K562 (cell line): Measurements from ENCODE around the gene SALL2. TPM values are rescaled to one million over a fixed set of nuclear protein-coding genes. Genes with fewer than 3 reads are reported as not detected.

Experiments used
- E2F4 ChIP-seq: sonication (generic); formaldehyde crosslinking; IDR thresholded peaks from 2 replicates; pipeline ENCODE4 v1.8.0; 2022; ENCODE audit warnings: mild to moderate bottlenecking, low read depth, missing genetic modification reagents
- ESRRB ChIP-seq: fragments of 250-450 bp; sonication (Bioruptor Pico); IDR thresholded peaks from 2 replicates; pipeline ENCODE4 v1.5.0; 2020; ENCODE audit warnings: mild to moderate bottlenecking, moderate library complexity, borderline replicate concordance
- EZH2 ChIP-seq: IDR thresholded peaks from 2 replicates; pipeline ENCODE4 v1.6.1; 2012; ENCODE audit warnings: low read depth, mild to moderate bottlenecking, inconsistent platforms, low read length, borderline replicate concordance
- FUS ChIP-seq: fragments of 200-400 bp; formaldehyde crosslinking; optimal IDR thresholded peaks from 2 replicates; pipeline ENCODE3; 2017; ENCODE audit warnings: low read depth, low read length
- MYBL2 ChIP-seq, 2 experiments: fragments of 450-650 bp in 1 of 2; sonication (generic) in 1 of 2; formaldehyde crosslinking in 1 of 2; IDR thresholded peaks; 2 replicates each; pipeline versions ENCODE4 v1.6.1 to v1.8.1; 2017 to 2022; ENCODE audit warnings: borderline replicate concordance in 1 of 2, inconsistent platforms in 1 of 2, low read depth in 1 of 2, mild to moderate bottlenecking in 1 of 2, missing genetic modification reagents in 1 of 2, moderate library complexity in 1 of 2
- POLR2G ChIP-seq: fragments of 200-400 bp; formaldehyde crosslinking; IDR thresholded peaks from 2 replicates; pipeline ENCODE4 v1.6.1; 2017; ENCODE audit warnings: low read depth, mild to moderate bottlenecking, antibody characterized with exemption, low read length, moderate library complexity
- RBM34 ChIP-seq: fragments of 200-400 bp; formaldehyde crosslinking; IDR thresholded peaks from 2 replicates; pipeline ENCODE4 v1.6.1; 2018; ENCODE audit warnings: low read length, borderline replicate concordance; ENCODE audit not compliant: insufficient read depth
- RNF2 ChIP-seq: sonication (generic); IDR thresholded peaks from 2 replicates; pipeline ENCODE4 v1.6.1; 2016
- SETDB1 ChIP-seq: IDR thresholded peaks from one replicate; pipeline ENCODE4 v1.6.1; 2012; ENCODE audit warnings: low read length, control low read depth, inconsistent platforms
- SIN3B ChIP-seq: fragments of 450-650 bp; IDR thresholded peaks from 2 replicates; pipeline ENCODE4 v1.6.1; 2017; ENCODE audit warnings: low read depth, mild to moderate bottlenecking, moderate library complexity
- XRCC5 ChIP-seq: fragments of 200-400 bp; formaldehyde crosslinking; IDR thresholded peaks from 2 replicates; pipeline ENCODE4 v1.6.1; 2017; ENCODE audit warnings: low read depth, mild to moderate bottlenecking, low read length
- ZNF24 ChIP-seq: fragments of 450-650 bp; IDR thresholded peaks from 2 replicates; pipeline ENCODE4 v1.6.1; 2016
- ZSCAN29 ChIP-seq: fragments of 450-650 bp; IDR thresholded peaks from 2 replicates; pipeline ENCODE4 v1.6.1; 2017
- polyA plus RNA-seq, 8 experiments: library from polyadenylated mRNA; depleted of rRNA in 4 of 8; stranded (reverse) in 5 of 8; unstranded in 3 of 8; fragments of >200 nt; fragmentation: Nextera tagmentation in 2 of 8; fragmentation: Illumina TruSeq in 1 of 8; extraction: Ambion mirVana in 2 of 8; extraction: Trizol in 1 of 8; gene quantifications; 2 replicates each; pipeline versions ENCODE4 v1.2.1 to v1.2.3, GENCODE V29; 2011 to 2014; ENCODE audit warnings: inconsistent platforms in 1 of 8, missing spikeins in 1 of 8
- total RNA-seq, 7 experiments: library from RNA; depleted of rRNA in 6 of 7; stranded (reverse); fragments of >200 nt in 6 of 7; fragmentation: Illumina TruSeq in 2 of 7; extraction: Trizol in 2 of 7; gene quantifications; 2 replicates each; pipeline versions ENCODE4 v1.2.1 to v1.2.3, GENCODE V29; 2011 to 2021; ENCODE audit warnings: low replicate concordance in 1 of 7
- TF ChIP-seq, protein P1 (sequence below): fragments of 200-800 bp; sonication (Bioruptor generic); IDR thresholded peaks from 2 replicates; pipeline ENCODE4 v1.6.1; 2017; ENCODE audit warnings: missing genetic modification characterization, missing compliant biosample characterization
- TF ChIP-seq, protein P2 (sequence below): sonication (generic); formaldehyde crosslinking; IDR thresholded peaks from 2 replicates; pipeline ENCODE4 v1.8.0; 2022; ENCODE audit warnings: mild to moderate bottlenecking, missing genetic modification reagents
- TF ChIP-seq, protein P3 (sequence below): fragments of 450-650 bp; IDR thresholded peaks from one replicate; pipeline ENCODE4 v1.6.1; 2018; ENCODE audit warnings: mild to moderate bottlenecking, moderate library complexity; ENCODE audit not compliant: partially characterized antibody
- TF ChIP-seq, protein P4 (sequence below), 2 experiments: IDR thresholded peaks; 2 replicates each; pipeline ENCODE4 v1.6.1; 2011; ENCODE audit warnings: borderline replicate concordance in 1 of 2, control low read depth in 1 of 2, low read depth in 1 of 2, low read length in 1 of 2, mild to moderate bottlenecking in 1 of 2, mixed read lengths in 1 of 2, moderate library complexity in 1 of 2; ENCODE audit not compliant: insufficient read depth in 1 of 2, insufficient read length in 1 of 2, poor library complexity in 1 of 2, severe bottlenecking in 1 of 2; ENCODE audit errors: extremely low read depth in 1 of 2

Gene SALL2
- total and polyA plus RNA-seq, 9 of the 15 experiments (the other 6 are each of a cell fraction or from before 2014, with no cell fraction given): 6.6 to 30.4 (median 12.9) TPM

DNA sequence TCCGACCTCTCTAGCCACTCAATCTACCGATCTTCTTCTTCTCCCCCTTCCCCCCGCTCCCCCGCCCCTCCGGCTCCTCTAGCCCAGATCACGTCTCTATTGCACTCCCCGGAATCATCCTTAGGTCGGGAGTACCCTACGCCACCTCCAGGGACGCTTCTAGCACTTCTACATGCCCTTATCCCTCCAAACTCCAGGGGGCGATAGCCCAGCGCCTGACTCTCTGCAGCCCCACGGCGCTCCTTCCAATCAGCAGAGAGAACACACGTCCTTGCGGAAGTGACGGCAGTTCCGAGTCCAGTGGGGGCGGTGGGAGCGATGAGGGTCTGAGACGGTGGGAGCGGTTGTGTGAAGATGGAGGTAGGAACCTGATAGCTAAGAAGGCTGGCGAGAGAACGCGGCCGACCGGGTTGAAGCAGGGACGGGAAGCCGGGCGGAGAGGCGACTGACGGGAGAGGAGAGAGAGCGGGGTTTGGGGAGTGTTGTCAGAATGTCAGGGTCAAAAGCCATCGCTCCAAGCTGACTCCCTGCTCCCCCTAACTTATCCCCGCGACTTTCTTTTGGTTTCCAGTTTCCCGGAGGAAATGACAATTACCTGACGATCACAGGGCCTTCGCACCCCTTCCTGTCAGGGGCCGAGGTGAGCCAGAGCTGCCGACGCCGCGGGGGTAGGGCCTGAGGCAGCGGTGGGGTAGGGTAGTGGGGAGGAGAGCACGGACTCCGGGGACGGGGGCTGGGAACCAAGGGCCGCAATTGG, 49.0 kb downstream of the SALL2 start, which contains the start of the genes RAB2B and TOX4 (continued):
- TF ChIP-seq SIN3B: peak; percentile 73
- no peak for TF ChIP-seq FUS
- TF ChIP-seq MYBL2 (IDR thresholded peaks at IDR 0.05; ENCODE audit: low read depth): no peak
- no peak for TF ChIP-seq MYBL2 (CRISPR knock-in tag; IDR thresholded peaks at IDR 0.05; ENCODE audit: borderline replicate concordance)
- TF ChIP-seq, protein P1, sequence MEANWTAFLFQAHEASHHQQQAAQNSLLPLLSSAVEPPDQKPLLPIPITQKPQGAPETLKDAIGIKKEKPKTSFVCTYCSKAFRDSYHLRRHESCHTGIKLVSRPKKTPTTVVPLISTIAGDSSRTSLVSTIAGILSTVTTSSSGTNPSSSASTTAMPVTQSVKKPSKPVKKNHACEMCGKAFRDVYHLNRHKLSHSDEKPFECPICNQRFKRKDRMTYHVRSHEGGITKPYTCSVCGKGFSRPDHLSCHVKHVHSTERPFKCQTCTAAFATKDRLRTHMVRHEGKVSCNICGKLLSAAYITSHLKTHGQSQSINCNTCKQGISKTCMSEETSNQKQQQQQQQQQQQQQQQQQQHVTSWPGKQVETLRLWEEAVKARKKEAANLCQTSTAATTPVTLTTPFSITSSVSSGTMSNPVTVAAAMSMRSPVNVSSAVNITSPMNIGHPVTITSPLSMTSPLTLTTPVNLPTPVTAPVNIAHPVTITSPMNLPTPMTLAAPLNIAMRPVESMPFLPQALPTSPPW: peak; percentile 100
- no peak for TF ChIP-seq EZH2
- TF ChIP-seq, protein P2, sequence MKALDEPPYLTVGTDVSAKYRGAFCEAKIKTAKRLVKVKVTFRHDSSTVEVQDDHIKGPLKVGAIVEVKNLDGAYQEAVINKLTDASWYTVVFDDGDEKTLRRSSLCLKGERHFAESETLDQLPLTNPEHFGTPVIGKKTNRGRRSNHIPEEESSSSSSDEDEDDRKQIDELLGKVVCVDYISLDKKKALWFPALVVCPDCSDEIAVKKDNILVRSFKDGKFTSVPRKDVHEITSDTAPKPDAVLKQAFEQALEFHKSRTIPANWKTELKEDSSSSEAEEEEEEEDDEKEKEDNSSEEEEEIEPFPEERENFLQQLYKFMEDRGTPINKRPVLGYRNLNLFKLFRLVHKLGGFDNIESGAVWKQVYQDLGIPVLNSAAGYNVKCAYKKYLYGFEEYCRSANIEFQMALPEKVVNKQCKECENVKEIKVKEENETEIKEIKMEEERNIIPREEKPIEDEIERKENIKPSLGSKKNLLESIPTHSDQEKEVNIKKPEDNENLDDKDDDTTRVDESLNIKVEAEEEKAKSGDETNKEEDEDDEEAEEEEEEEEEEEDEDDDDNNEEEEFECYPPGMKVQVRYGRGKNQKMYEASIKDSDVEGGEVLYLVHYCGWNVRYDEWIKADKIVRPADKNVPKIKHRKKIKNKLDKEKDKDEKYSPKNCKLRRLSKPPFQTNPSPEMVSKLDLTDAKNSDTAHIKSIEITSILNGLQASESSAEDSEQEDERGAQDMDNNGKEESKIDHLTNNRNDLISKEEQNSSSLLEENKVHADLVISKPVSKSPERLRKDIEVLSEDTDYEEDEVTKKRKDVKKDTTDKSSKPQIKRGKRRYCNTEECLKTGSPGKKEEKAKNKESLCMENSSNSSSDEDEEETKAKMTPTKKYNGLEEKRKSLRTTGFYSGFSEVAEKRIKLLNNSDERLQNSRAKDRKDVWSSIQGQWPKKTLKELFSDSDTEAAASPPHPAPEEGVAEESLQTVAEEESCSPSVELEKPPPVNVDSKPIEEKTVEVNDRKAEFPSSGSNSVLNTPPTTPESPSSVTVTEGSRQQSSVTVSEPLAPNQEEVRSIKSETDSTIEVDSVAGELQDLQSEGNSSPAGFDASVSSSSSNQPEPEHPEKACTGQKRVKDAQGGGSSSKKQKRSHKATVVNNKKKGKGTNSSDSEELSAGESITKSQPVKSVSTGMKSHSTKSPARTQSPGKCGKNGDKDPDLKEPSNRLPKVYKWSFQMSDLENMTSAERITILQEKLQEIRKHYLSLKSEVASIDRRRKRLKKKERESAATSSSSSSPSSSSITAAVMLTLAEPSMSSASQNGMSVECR (CRISPR knock-in tag): peak; percentile 20; the same call in 1 of the 2 replicates
- TF ChIP-seq POLR2G: peak; percentile 72
- TF ChIP-seq E2F4 (CRISPR knock-in tag): no peak
- TF ChIP-seq ZNF24: no peak
- TF ChIP-seq SETDB1: no peak
- TF ChIP-seq ESRRB (CRISPR knock-in tag): no peak
- TF ChIP-seq RBM34: no peak
- TF ChIP-seq XRCC5: peak; percentile 86
- TF ChIP-seq, protein P3, sequence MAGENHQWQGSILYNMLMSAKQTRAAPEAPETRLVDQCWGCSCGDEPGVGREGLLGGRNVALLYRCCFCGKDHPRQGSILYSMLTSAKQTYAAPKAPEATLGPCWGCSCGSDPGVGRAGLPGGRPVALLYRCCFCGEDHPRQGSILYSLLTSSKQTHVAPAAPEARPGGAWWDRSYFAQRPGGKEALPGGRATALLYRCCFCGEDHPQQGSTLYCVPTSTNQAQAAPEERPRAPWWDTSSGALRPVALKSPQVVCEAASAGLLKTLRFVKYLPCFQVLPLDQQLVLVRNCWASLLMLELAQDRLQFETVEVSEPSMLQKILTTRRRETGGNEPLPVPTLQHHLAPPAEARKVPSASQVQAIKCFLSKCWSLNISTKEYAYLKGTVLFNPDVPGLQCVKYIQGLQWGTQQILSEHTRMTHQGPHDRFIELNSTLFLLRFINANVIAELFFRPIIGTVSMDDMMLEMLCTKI: no peak
- no peak for TF ChIP-seq ZSCAN29
- no peak for TF ChIP-seq RNF2
- TF ChIP-seq, protein P4, sequence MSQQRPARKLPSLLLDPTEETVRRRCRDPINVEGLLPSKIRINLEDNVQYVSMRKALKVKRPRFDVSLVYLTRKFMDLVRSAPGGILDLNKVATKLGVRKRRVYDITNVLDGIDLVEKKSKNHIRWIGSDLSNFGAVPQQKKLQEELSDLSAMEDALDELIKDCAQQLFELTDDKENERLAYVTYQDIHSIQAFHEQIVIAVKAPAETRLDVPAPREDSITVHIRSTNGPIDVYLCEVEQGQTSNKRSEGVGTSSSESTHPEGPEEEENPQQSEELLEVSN (IDR thresholded peaks at IDR 0.05; ENCODE audit: borderline replicate concordance in 1 of 2, extremely low read depth in 1 of 2, insufficient read depth in 1 of 2, insufficient read length in 1 of 2, low read depth in 1 of 2, low read length in 1 of 2, poor library complexity in 1 of 2, severe bottlenecking in 1 of 2): no peak
